Fibroblast of pulmonary artery (primary cell): ENCODE results near the gene BASP1.

Experiments used
- DNase-seq: peaks from one replicate; pipeline ENCODE4 v3.0.0-alpha.2; 2010; ENCODE audit warnings: low read depth
- H3K4me3 ChIP-seq: replicated peaks from 2 replicates; pipeline ENCODE4 v1.5.1; 2011; ENCODE audit warnings: low read depth, mild to moderate bottlenecking, control low read depth, low read length, moderate library complexity
- CTCF ChIP-seq: IDR thresholded peaks from 2 replicates; pipeline ENCODE4 v1.5.1; 2011; ENCODE audit warnings: mild to moderate bottlenecking, control low read depth, low read length, inconsistent platforms; ENCODE audit errors: missing control alignments

BASP1 gene, protein sequence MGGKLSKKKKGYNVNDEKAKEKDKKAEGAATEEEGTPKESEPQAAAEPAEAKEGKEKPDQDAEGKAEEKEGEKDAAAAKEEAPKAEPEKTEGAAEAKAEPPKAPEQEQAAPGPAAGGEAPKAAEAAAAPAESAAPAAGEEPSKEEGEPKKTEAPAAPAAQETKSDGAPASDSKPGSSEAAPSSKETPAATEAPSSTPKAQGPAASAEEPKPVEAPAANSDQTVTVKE

GRCh38 chr5:17217493-17218352, at the start of gene BASP1:
BASP1 (plus strand) TSS chr5:17217631; CDS start chr5:17275217, 57,586 bp downstream.
- H3K4me3 ChIP-seq: peak within 1 kb of the TSS; percentile 95
- no peak for TF ChIP-seq CTCF
- peak; percentile 84 for DNase-seq

DNA sequence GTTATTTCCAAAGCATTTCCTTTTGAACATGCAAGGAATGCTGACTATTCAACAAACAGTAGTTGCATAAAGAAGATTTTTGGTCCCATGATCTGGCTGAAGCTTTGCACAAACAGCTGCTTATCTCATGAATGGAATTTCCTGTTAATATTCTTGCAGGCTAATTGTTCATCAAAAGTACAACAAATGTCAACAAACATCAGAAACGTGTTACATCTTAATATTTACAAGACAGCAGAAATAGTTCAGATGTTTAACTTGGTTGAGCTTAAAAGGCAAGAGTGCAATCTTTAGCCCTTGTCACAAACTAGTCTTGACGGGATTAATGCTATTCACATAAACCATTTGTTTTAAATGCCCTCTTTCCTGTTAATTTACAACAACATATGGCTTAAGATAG, 47.9 kb upstream of the BASP1 start:
- DNase-seq: peak; percentile 92
- no peak for TF ChIP-seq CTCF
- no peak overlapping the region for H3K4me3 ChIP-seq

DNA sequence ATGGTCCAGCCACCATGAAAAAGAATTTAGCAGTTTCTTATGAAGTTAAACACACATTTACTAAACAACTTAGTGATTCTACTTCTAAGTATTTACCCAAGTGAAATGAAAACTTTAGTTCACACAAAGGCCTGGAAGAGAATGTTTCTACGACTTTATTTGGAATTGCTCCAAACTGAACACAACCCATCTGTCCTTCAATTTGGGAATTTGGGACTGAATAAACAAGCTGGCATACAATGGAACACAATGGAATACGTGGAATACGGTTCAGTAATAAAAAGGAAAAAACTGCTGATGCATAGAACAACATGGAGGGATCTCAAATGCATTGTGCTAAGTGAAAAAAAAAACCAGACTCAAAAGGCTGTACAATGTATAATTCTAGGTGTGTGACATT, 44.6 kb upstream of the BASP1 start:
- H3K4me3 ChIP-seq: no peak overlapping the region
- DNase-seq: no peak
- no peak for TF ChIP-seq CTCF

GRCh38 chr5:17174965-17175364, 42.5 kb upstream of the BASP1 start:
- TF ChIP-seq CTCF: no peak
- DNase-seq: no peak
- H3K4me3 ChIP-seq: no peak overlapping the region

- no peak overlapping the region for H3K4me3 ChIP-seq
- no peak for DNase-seq
- no peak for TF ChIP-seq CTCF
These were observed 39.7 kb upstream of the BASP1 start for GRCh38 chr5:17177501-17178372.

- no peak overlapping the region for H3K4me3 ChIP-seq
- TF ChIP-seq CTCF: no peak
- DNase-seq: no peak
These were observed 39.1 kb upstream of the BASP1 start for GRCh38 chr5:17178373-17178675.
